ENCODE measurements around the gene KRTAP10-6.
"Not testable (repeated sequence)": the region's sequence is repeated elsewhere in the genome, so short reads cannot be mapped to it uniquely, and the experiment has no call there.

KRTAP10-6 gene

GRCh38 chr21:44579056-44579832 lies 13.1 kb downstream of the KRTAP10-6 start:
- no peak for TF ChIP-seq CTCF (IDR thresholded peaks at IDR 0.05)

GRCh38 chr21:44578371-44579055 lies 13.8 kb downstream of the KRTAP10-6 start:
- no peak for TF ChIP-seq CTCF (IDR thresholded peaks at IDR 0.05)

- no peak for TF ChIP-seq CTCF (IDR thresholded peaks at IDR 0.05)
Observed at GRCh38 chr21:44576025-44576420, 16.3 kb downstream of the KRTAP10-6 start.

- TF ChIP-seq CTCF (IDR thresholded peaks at IDR 0.05) = no peak
Observed at GRCh38 chr21:44575307-44576024, 16.8 kb downstream of the KRTAP10-6 start.

- TF ChIP-seq CTCF (IDR thresholded peaks at IDR 0.05) = no peak
Observed at GRCh38 chr21:44574457-44575306, 17.6 kb downstream of the KRTAP10-6 start.

- not testable (repeated sequence) for TF ChIP-seq CTCF (IDR thresholded peaks at IDR 0.05)
Observed at GRCh38 chr21:44573630-44574456, 18.5 kb downstream of the KRTAP10-6 start, which contains the start of gene KRTAP10-4. KRTAP10-4 (plus strand) TSS chr21:44573729; CDS start chr21:44573759, 30 bp downstream.

All from LNCAP (cell line).